HFF-Myc (cell line): ENCODE measurements around the gene GID8.

Source experiments
- DNase-seq: peaks from one replicate; pipeline ENCODE4 v3.0.0-alpha.2; 2011; ENCODE audit warnings: low read depth; ENCODE audit errors: extremely low read depth
- H3K4me3 ChIP-seq: replicated peaks from 2 replicates; pipeline ENCODE4 v1.5.1; 2011; ENCODE audit warnings: low read depth, mild to moderate bottlenecking, control low read depth, low read length
- TF ChIP-seq, protein P1 (sequence below): IDR thresholded peaks from 2 replicates; pipeline ENCODE4 v1.5.1; 2012; ENCODE audit warnings: mild to moderate bottlenecking, low read depth, low read length, control low read depth; ENCODE audit errors: missing control alignments

GID8 gene

DNA sequence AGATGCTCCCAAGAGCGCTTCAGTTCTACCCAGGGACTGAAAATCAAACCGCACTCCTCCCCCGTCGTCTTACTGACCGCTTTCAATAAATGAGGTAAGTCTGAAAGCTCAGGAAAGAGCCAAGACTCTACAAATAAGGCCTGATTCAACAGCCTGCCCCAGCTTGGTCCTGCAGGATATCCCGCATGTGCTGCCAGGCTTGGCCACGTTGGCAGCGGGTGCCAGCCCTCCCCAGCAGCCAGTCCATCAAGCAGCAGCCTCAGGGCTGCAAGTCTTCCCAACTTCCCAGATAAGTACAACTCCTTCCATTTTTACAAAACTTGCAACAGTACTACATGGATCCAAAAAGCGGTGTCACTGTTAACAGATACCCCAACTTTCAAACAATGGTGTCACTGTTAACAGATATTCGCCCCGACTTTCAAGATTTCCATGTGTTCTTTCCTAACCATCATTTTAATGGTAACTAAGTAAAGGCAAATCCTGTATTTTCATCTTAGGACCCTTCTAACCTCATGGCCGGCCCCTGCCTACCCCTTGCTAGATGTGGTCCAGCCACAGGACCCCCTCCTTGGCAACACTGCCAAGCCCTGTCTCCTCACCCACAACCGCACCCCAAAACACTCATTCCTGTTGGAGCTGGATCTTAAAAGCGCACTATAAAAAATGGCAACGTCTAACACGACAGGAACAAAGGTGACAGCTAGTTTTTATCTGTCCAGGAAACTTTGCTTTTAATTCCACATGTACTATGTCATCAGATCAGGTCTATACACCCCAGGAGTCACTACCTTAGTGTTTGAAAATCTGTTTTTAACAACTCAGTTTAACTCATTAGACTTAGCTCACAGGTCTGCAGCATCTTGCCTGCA is 39.6 kb upstream of the GID8 start:
- TF ChIP-seq, protein P1, sequence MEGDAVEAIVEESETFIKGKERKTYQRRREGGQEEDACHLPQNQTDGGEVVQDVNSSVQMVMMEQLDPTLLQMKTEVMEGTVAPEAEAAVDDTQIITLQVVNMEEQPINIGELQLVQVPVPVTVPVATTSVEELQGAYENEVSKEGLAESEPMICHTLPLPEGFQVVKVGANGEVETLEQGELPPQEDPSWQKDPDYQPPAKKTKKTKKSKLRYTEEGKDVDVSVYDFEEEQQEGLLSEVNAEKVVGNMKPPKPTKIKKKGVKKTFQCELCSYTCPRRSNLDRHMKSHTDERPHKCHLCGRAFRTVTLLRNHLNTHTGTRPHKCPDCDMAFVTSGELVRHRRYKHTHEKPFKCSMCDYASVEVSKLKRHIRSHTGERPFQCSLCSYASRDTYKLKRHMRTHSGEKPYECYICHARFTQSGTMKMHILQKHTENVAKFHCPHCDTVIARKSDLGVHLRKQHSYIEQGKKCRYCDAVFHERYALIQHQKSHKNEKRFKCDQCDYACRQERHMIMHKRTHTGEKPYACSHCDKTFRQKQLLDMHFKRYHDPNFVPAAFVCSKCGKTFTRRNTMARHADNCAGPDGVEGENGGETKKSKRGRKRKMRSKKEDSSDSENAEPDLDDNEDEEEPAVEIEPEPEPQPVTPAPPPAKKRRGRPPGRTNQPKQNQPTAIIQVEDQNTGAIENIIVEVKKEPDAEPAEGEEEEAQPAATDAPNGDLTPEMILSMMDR: no peak
- no peak for DNase-seq

DNA sequence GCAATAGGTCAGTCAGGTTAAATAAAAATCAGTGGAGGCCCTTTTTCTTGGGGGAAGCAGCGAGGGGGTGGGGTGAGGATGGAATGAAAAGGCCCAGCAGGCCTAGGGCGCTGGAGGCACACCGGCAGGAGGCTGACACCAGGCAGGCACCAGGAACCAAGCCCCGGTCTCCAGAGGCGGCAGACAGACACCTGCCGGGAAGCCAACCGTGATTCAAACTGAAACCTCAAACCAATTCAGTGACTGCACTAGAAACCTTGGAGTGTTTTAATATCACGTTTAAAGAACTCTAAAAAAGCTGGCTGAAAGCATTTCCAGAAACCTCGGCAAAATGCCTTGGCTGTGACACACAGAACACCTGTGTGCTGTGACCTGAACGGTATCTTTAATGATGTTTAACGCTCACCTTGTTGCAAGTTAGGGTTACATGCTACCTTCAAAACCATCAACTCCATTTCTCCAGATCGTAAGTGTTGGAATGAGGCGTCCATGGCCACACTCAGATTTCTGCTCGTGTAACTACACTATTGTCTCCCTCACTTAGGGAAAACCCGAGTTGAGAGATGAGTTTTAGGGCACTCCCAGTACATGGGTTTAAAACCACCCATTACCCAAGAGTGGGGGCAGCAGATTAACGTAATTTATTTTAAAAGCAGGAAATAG is 38.8 kb upstream of the GID8 start:
- TF ChIP-seq, protein P1: no peak
- no peak overlapping the region for H3K4me3 ChIP-seq
- no peak for DNase-seq

More for the DNA sequence above, 39.6 kb upstream of the GID8 start:
- no peak overlapping the region for H3K4me3 ChIP-seq

DNA sequence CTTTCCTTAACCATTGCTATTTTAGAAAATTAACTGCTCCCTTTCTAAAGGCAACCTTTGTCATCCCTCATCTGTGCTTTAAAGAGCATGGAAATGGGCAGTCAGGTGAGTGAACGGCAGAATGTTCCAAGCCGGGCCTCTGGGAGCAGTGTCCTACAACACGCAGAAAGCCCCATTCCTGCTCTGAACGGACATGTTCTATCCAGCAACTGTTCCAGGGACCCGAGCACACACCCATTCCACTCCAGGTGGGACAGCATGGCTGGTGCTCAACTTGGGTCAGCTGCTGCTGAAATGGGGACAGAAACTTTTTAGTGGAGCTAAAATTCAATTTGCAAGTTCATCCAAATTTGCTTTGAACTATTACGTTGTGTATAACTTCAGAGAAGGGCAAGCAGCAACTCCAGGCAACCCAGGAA is 38.3 kb upstream of the GID8 start:
- TF ChIP-seq, protein P1: no peak
- H3K4me3 ChIP-seq: no peak overlapping the region
- DNase-seq: no peak

DNA sequence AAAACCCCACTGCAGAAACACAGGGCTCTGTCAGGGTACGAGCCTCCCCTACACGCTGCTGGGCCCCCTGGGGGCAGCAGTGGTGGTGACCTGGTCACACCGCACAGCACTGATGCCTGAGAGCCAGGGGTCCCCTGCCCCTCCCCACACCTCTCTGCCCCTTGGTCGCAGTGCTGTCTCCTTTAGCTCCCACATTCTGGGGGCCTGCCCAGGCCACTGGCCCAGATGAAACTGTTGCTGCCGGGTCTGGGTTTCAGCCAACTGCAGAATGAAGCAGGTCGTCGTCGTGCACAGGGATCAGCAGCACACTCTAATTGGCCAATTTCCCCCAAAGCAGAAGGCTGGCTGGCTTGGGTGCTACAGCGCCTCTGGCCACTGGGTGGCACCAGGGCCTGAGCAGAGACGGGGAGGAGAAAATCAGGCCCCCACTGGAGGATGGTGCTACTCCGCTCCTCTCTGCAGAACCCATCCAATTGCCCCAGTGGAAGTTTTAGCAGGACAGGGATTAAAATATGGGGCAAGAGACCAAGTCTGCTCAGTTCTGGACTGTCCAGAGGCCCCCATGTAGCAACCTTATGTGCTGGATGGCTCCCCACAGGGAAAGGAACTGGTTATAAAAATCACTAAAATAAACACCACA is 37.8 kb upstream of the GID8 start:
- no peak overlapping the region for H3K4me3 ChIP-seq
- TF ChIP-seq, protein P1: peak; percentile 60
- no peak for DNase-seq

DNA sequence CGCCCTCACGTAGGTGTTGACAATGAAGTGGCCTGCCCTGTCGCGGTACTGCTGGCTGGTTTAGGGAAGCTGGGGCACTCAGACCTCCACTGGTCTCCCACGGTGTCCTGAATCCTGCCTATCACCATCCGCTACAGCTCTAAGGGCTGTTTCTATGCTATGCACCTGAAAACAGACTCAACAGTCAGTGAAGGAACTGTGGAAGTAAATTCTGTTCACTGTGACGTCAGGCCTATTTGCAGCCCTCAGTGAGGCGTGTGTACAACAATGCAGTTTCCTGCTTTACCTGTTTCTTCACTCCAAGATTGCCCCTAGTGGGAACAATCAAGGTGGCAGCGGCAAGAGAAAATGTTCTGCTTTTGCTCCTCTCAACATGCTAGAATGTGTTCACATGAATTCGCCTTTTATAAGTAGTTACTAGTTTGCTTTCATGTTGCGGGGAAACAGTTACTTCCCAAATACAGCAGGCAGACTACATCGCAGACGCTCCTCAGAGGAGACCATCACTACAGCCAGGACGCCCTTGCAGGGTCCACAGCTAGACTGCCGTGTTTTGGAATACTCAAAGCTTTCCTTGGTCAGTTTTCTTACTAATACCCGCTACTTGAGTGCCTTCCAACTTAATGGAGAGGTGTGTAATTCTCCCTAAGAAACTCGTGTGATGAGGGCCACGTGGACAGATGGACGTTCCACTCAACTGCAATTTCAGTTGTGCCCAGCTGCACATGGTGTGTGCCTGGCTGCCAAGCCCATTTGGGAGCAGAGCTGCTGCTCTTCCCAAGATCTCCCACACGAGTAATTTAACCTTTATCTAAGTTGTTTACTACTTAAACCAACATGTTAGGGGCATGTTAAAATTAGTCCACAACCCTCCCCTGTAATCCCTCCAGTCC is 37.0 kb upstream of the GID8 start:
- DNase-seq: no peak
- H3K4me3 ChIP-seq: no peak overlapping the region
- TF ChIP-seq, protein P1: no peak

DNA sequence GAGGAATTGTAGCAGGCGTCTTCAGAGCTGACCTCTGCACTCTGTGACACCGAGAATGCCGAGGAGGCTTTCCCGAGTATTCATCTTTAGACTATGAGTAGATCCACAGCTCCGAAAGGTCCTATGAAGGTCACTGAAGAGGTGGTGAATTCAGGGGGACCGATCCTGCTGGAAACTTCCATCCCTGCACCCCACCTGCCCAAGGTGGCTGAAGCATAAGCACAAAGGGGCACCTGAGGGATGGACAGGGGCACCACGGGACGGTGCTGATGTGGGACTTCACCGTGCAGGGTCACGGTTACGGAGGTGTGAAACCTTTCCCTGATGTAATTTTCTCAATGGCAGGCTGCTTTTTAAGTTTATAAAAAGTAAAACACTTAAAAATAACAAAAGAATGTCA is 36.1 kb upstream of the GID8 start:
- H3K4me3 ChIP-seq: no peak overlapping the region

More for the DNA sequence above, 36.1 kb upstream of the GID8 start:
- TF ChIP-seq, protein P1: no peak
- DNase-seq: no peak
